GM12878 (cell line): Measurements from ENCODE around the gene SPATA45. TPM values are rescaled to one million over a fixed set of nuclear protein-coding genes. Genes with fewer than 3 reads are reported as not detected.

Experiments used
- ATAC-seq: fragments of 200-7000 bp; cut with Tn5 transposase; 3 replicates; pipeline ENCODE4 v1.9.1; 2020; ENCODE audit warnings: mild to moderate bottlenecking, moderate library complexity
- BruUV-seq: library from RNA; stranded (reverse); fragments of 400-500 nt; replicated peaks from 2 replicates; lab custom pipeline; 2021; lab: Mats Ljungman, UMichigan
- CTCF ChIA-PET: fragments of 300-600 bp; sonication (Branson Sonifier 250); formaldehyde crosslinking; extraction: SDS; loops from one replicate; lab custom pipeline; 2021; ENCODE audit warnings: inconsistent platforms; lab: Yijun Ruan, JAX
- POLR2A ChIA-PET: fragments of 350-600 bp; formaldehyde crosslinking; extraction: SDS; loops from one replicate; lab custom pipeline; 2021; ENCODE audit warnings: inconsistent platforms; lab: Charles Lee
- RAD21 ChIA-PET: fragments of 300-600 bp; sonication (Branson Sonifier 250); formaldehyde crosslinking; loops from one replicate; lab custom pipeline; 2023; ENCODE audit warnings: antibody characterized with exemption; ENCODE audit not compliant: unreplicated experiment; lab: Charles Lee
- SMC1A ChIA-PET: fragments of 300-600 bp; sonication (Branson Sonifier 250); formaldehyde crosslinking; loops from one replicate; lab custom pipeline; 2023; ENCODE audit not compliant: unreplicated experiment, uncharacterized antibody; lab: Charles Lee
- DNase-seq: peaks from one replicate; pipeline ENCODE4 v3.0.0-alpha.2; 2011; ENCODE audit warnings: low read depth, low spot score
- FAIRE-seq: peaks from 3 replicates; lab custom pipeline; 2011; peaks lifted over from hg19 to GRCh38; lab: Jason Lieb, UNC
- H2AFZ ChIP-seq: 2 replicates; pipeline ENCODE4 v1.6.0; 2011; ENCODE audit warnings: low read depth, low read length, control low read depth; ENCODE audit not compliant: control insufficient read depth
- H3K27ac ChIP-seq: 2 replicates; pipeline ENCODE4 v1.5.1; 2011; ENCODE audit warnings: control low read depth; ENCODE audit not compliant: control insufficient read depth, insufficient read depth
- H3K27me3 ChIP-seq, 2 experiments: replicated peaks in 1 of 2; 2 replicates each; pipeline versions ENCODE4 v1.6.0 to v1.6.1; 2011; ENCODE audit warnings: low read length in 1 of 2; ENCODE audit not compliant: control insufficient read depth in 2 of 2, insufficient read depth in 2 of 2
- H3K36me3 ChIP-seq, 2 experiments: 2 replicates each; pipeline ENCODE4 v1.5.1; 2011; ENCODE audit warnings: low read length in 1 of 2; ENCODE audit not compliant: control insufficient read depth in 2 of 2, insufficient read depth in 2 of 2
- H3K4me1 ChIP-seq: 2 replicates; pipeline ENCODE4 v1.6.1; 2011; ENCODE audit warnings: mild to moderate bottlenecking, low read length, moderate library complexity, mixed read lengths; ENCODE audit not compliant: control insufficient read depth, insufficient read depth
- H3K4me2 ChIP-seq: 2 replicates; pipeline ENCODE4 v1.6.0; 2011; ENCODE audit warnings: control low read depth; ENCODE audit not compliant: control insufficient read depth, insufficient read depth
- H3K4me3 ChIP-seq: fragments of 200-600 bp; sonication (generic); 2 replicates; pipeline ENCODE4 v1.5.1; 2016
- H3K79me2 ChIP-seq: 2 replicates; pipeline ENCODE4 v1.6.0; 2011; ENCODE audit warnings: low read length; ENCODE audit not compliant: control insufficient read depth, insufficient read depth
- H3K9ac ChIP-seq: 2 replicates; pipeline ENCODE4 v1.8.0; 2011; ENCODE audit warnings: low read length, control low read depth, mixed read lengths; ENCODE audit not compliant: control insufficient read depth, insufficient read depth
- H3K9me3 ChIP-seq: replicated peaks from 3 replicates; pipeline ENCODE4 v1.5.1; 2011; ENCODE audit warnings: mild to moderate bottlenecking, low read length; ENCODE audit not compliant: control insufficient read depth, insufficient read depth
- H4K20me1 ChIP-seq: 2 replicates; pipeline ENCODE4 v1.6.0; 2011; ENCODE audit not compliant: control insufficient read depth, insufficient read depth
- BRCA1 ChIP-seq: IDR thresholded peaks from 2 replicates; pipeline ENCODE4 v1.6.1; 2011; ENCODE audit warnings: low read depth, low read length, improper control_type of control experiment
- CBFB ChIP-seq: IDR thresholded peaks from 2 replicates; pipeline ENCODE4 v1.6.1; 2016; ENCODE audit warnings: antibody characterized with exemption, low read depth
- CHD1 ChIP-seq: IDR thresholded peaks from 2 replicates; pipeline ENCODE4 v1.6.1; 2012; ENCODE audit warnings: low read depth, low read length, improper control_type of control experiment
- EZH2 ChIP-seq: IDR thresholded peaks from 2 replicates; pipeline ENCODE4 v1.6.1; 2012; ENCODE audit warnings: low read depth, mild to moderate bottlenecking, control low read depth, inconsistent platforms, low read length, borderline replicate concordance; ENCODE audit not compliant: control insufficient read depth
- FOXK2 ChIP-seq: fragments of 450-650 bp; IDR thresholded peaks from 2 replicates; pipeline ENCODE4 v1.6.1; 2017; ENCODE audit warnings: mild to moderate bottlenecking, moderate library complexity
- KDM1A ChIP-seq: fragments of 200-600 bp; sonication (generic); IDR thresholded peaks from 2 replicates; pipeline ENCODE4 v1.6.1; 2016; ENCODE audit warnings: borderline replicate concordance
- MEF2A ChIP-seq: IDR thresholded peaks from 2 replicates; pipeline ENCODE4 v1.6.1; 2011; ENCODE audit warnings: low read depth, mild to moderate bottlenecking, low read length, moderate library complexity; ENCODE audit not compliant: insufficient read depth
- NKRF ChIP-seq: fragments of 450-650 bp; conservative IDR thresholded peaks from 2 replicates; pipeline ENCODE4 v1.6.1; 2017; ENCODE audit warnings: mild to moderate bottlenecking, moderate library complexity
- NR2C2 ChIP-seq: IDR thresholded peaks from 2 replicates; pipeline ENCODE4 v1.6.1; 2011; ENCODE audit warnings: borderline replicate concordance, low read depth; ENCODE audit not compliant: control insufficient read depth, insufficient read length
- SP1 ChIP-seq: IDR thresholded peaks from one replicate; pipeline ENCODE4 v1.6.1; 2011; ENCODE audit warnings: low read depth, low read length
- ZBTB40 ChIP-seq: fragments of 450-650 bp; IDR thresholded peaks from 2 replicates; pipeline ENCODE4 v1.6.1; 2016; ENCODE audit warnings: mild to moderate bottlenecking, moderate library complexity, borderline replicate concordance
- ZNF384 ChIP-seq: IDR thresholded peaks from 2 replicates; pipeline ENCODE4 v1.6.1; 2012; ENCODE audit warnings: low read depth, mild to moderate bottlenecking, low read length, improper control_type of control experiment, borderline replicate concordance
- WGBS: methylation state at CpG from one replicate; pipeline ENCODE4 v1.1.6; 2016; ENCODE audit warnings: low lambda C conversion rate; ENCODE audit not compliant: insufficient replicate concordance, insufficient coverage; ENCODE audit errors: missing lambda C conversion rate; 5-methylcytosine and 5-hydroxymethylcytosine counted together
- in situ Hi-C: fragments of 300-500 bp; cut with MboI; formaldehyde crosslinking; loops from 9 replicates; pipeline ENCODE4 v1.14.3; 2018; ENCODE audit warnings: mixed read lengths
- intact Hi-C: fragments of 100-400 bp; cut with micrococcal nuclease; formaldehyde crosslinking; loops from one replicate; pipeline ENCODE4 v1.14.2; 2022; ENCODE audit not compliant: unreplicated experiment
- polyA plus RNA-seq, 11 experiments: library from polyadenylated mRNA; depleted of rRNA in 4 of 11; unstranded in 6 of 11; stranded (reverse) in 5 of 11; fragments of >200 nt; fragmentation: Nextera tagmentation in 4 of 11; fragmentation: Illumina TruSeq in 1 of 11; extraction: Ambion mirVana in 4 of 11; extraction: Trizol in 1 of 11; gene quantifications; 1 replicate in 1 of 11; 2 replicates in 10 of 11; pipeline versions ENCODE4 v1.2.1 to v1.2.3, GENCODE V29; 2011 to 2016; ENCODE audit warnings: inconsistent platforms in 2 of 11, missing spikeins in 2 of 11, low read depth in 1 of 11
- total RNA-seq, 4 experiments: library from RNA; depleted of rRNA in 3 of 4; stranded (reverse); fragments of >200 nt in 3 of 4; fragmentation: Illumina TruSeq in 1 of 4; extraction: Trizol in 1 of 4; gene quantifications; 2 replicates each; pipeline versions ENCODE4 v1.2.1 to v1.2.3, GENCODE V29; 2013 to 2021
- TF ChIP-seq, protein P1 (sequence below): fragments of 450-650 bp; IDR thresholded peaks from 2 replicates; pipeline ENCODE4 v1.6.1; 2018; ENCODE audit warnings: mild to moderate bottlenecking, low read depth, moderate library complexity; ENCODE audit not compliant: partially characterized antibody

The SPATA45 gene
- total and polyA plus RNA-seq, 10 of the 15 experiments (the other 5 are each of a cell fraction or from before 2014, with no cell fraction given) = 0.22 to 0.37 (median 0.31) TPM; not detected in 7

DNA sequence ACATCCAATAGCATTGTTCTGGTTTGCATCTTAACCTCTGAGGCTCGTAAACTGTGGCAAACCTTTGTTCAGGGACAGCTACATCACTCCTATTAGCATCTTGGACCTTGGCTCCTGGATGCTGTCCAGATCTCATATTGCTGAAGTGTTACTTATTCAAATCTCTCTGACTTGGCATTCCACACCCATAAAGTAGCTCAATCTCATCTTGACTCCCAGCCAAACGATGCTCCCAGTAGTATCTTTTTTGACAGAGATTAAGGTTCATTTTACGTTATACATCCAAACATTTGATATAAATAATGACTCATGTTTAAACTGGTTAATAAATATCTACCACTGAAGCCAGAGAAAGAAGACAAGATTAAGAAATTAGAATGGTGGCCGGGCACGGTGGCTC, 6.2 kb upstream of the SPATA45 start:
- intact Hi-C loops (no loop called here), in situ Hi-C loops (no loop called here)
- Histone ChIP-seq H4K20me1 (no peaks in the 10 kb centered on the region), H3K4me1 (peaks cover 6% of the 10 kb centered on the region), H3K36me3 (no peaks in the 10 kb centered on the region), H3K9me3 (no peaks in the 10 kb centered on the region), H3K79me2 (peaks cover 20% of the 10 kb centered on the region), H3K27me3 (no peaks in the 10 kb centered on the region), H2AFZ (no peak overlapping the region), H3K4me2 (no peak overlapping the region), H3K4me3 (no peak overlapping the region), H3K9ac (no peak overlapping the region), H3K27ac (no peak overlapping the region)
- no peak for DNase-seq
- no peak for ATAC-seq
- over 99% methylated on average over 5 of the region's 5 CpGs for WGBS
- ChIA-PET SMC1A (interaction anchor here (0.8 kb wide), 1 partner anchor 15 kb away, joined by 3 read pairs; no protein-coding TSS in a partner anchor), CTCF (interaction anchor here (1.0 kb wide), 1 partner anchor 141 kb away, joined by 3 read pairs; no protein-coding TSS in a partner anchor), RAD21 (no interaction called here), POLR2A (interaction anchor here (0.6 to 1.0 kb wide), 3 partner anchors 10 to 20 kb away, joined by 3 to 4 read pairs (median 3); no protein-coding TSS in a partner anchor)
- no peak for FAIRE-seq
- no TSS peak for BruUV-seq
- TF ChIP-seq BRCA1 = no peak
- no peak for TF ChIP-seq SP1
- no peak for TF ChIP-seq NKRF
- TF ChIP-seq ZNF384 = no peak
- TF ChIP-seq NR2C2 = no peak
- TF ChIP-seq CBFB = no peak
- TF ChIP-seq ZBTB40 = no peak
- TF ChIP-seq, protein P1, sequence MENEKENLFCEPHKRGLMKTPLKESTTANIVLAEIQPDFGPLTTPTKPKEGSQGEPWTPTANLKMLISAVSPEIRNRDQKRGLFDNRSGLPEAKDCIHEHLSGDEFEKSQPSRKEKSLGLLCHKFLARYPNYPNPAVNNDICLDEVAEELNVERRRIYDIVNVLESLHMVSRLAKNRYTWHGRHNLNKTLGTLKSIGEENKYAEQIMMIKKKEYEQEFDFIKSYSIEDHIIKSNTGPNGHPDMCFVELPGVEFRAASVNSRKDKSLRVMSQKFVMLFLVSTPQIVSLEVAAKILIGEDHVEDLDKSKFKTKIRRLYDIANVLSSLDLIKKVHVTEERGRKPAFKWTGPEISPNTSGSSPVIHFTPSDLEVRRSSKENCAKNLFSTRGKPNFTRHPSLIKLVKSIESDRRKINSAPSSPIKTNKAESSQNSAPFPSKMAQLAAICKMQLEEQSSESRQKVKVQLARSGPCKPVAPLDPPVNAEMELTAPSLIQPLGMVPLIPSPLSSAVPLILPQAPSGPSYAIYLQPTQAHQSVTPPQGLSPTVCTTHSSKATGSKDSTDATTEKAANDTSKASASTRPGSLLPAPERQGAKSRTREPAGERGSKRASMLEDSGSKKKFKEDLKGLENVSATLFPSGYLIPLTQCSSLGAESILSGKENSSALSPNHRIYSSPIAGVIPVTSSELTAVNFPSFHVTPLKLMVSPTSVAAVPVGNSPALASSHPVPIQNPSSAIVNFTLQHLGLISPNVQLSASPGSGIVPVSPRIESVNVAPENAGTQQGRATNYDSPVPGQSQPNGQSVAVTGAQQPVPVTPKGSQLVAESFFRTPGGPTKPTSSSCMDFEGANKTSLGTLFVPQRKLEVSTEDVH = no peak
- TF ChIP-seq MEF2A = no peak
- no peak for TF ChIP-seq EZH2
- TF ChIP-seq FOXK2 = no peak
- no peak for TF ChIP-seq KDM1A
- no peak for TF ChIP-seq CHD1
